Endometrium (tissue), 2 donors: ENCODE results near the gene C4B.
"Not testable (repeated sequence)": the region's sequence is repeated elsewhere in the genome, so short reads cannot be mapped to it uniquely, and the experiment has no call there.

Experiments used
- FAIRE-seq: peaks from 2 replicates; lab custom pipeline; 2012; peaks lifted over from hg19 to GRCh38; lab: Jason Lieb, UNC
- donor health status: control.
- donor health status: control.

Gene C4B

DNA sequence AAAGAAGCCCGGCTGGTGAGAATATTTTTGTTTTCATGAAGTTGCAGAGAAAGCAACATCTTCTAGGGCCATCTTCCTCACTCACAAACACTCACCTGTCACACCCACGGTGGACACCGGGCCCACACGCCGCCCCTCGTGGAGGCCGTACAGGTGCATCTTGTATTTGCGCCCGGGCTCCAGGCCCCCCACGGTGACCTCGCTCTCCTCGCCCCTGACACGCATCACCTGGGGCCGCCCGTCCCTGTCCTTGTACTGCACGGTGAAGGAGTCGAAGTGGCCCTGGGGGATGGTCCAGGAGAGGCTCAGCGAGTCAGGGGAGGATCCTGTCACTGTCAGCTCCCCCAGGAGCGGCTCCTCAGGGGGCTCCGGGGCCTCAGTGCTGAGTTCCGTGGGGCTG, 41.2 kb downstream of the C4B start:
- not testable (repeated sequence) for FAIRE-seq

DNA sequence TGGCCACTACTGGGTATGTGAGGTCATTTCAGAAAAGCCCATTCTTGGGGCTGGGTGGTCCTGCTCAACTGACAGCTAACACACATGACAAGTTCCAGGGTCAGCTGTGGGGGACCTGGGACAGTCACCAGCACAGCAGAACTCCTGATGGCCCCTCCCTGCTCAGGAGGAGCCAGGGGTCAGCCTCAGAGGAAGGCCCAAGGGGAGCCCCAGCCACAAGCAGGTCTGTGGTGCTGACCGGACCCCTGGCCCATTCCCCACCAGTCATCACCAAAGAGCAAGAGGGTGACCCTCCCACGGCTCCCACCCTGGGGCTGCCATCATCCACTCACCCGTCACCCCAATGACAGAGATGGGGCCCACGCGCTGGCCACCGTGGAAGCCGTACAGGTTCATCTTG, 41.7 kb downstream of the C4B start:
- FAIRE-seq = no peak

DNA sequence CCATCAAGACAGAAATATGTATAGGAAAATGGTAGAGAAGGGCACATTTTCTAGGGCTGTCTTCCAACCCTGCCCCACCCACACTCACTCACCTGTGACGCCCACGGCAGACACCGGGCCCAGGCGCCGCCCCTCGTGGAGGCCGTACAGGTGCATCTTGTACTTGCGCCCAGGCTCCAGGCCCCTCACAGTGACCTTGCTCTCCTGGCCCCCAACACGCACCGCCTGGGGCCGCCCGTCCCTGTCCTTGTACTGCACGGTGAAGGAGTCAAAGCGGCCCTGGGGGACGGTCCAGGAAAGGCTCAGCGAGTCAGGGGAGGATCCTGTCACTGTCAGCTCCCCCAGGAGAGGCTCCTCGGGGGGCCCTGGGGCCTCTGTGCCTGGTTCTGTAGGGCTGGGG, 43.4 kb downstream of the C4B start:
- FAIRE-seq = no peak

DNA sequence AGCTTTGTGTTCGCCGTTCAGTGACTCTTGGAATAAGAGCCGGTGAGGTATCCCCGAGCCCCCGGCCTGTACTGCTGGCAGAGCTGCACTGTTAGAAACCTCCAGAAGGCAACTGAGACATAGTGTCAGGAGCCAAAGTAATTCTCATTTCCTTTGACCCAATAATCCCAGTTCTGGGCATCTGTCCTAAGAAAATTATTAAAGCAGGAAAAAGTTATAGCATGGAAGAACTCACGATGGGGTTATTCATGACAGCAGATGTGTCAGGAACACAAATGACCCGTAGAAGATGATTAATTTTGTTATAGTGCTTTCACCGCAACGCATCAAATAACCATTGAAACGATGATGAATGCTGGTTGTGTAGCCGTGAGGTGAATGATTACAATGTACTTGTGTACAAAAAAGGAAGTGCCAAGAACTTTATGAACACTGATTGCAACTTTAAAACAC, 43.9 kb downstream of the C4B start:
- no peak for FAIRE-seq

DNA sequence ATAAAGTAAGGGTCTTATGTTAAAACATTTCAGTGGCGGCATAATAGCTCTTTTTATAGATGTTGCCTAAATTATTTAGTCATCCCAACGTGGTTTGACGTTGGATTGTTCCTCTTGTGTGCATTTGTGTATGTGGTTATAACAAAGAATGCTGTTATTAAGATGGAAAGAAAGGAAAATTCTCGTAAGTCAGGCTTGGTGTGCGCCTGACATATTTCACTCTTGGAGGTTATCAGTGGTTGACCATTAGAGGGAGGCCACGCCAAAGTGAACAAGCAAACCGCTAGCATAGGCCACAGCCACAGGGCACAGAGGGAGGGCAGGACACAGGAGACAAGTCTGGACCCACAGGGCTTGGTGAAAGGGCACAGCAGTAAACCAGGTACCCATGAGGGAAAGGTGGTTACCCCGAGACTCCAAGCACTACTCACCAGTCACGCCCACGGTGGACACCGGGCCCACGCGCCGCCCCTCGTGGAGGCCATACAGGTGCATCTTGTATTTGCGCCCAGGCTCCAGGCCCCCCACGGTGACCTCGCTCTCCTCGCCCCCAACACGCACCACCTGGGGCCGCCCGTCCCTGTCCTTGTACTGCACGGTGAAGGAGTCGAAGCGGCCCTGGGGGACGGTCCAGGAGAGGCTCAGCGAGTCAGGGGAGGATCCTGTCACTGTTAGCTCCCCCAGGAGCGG, 46.5 kb downstream of the C4B start:
- no peak for FAIRE-seq

DNA sequence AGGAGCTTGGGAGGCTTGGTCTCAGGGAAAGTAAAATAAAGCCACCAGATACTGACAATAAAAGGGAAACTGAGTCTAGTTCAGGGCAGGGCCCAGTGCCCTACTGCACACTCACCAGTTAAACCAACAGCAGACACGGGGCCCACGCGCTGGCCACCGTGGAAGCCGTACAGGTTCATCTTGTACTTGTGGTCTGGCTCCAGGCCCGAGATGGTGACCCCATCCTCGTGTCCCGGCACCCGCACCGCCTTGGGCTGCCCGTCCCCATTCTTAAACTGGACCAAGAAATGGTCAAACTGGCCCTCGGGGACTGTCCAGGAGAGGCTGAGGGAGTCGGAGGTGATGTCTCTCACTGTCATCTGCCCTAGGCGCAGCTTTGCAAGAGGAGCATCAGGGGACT, 50.1 kb downstream of the C4B start:
- no peak for FAIRE-seq

DNA sequence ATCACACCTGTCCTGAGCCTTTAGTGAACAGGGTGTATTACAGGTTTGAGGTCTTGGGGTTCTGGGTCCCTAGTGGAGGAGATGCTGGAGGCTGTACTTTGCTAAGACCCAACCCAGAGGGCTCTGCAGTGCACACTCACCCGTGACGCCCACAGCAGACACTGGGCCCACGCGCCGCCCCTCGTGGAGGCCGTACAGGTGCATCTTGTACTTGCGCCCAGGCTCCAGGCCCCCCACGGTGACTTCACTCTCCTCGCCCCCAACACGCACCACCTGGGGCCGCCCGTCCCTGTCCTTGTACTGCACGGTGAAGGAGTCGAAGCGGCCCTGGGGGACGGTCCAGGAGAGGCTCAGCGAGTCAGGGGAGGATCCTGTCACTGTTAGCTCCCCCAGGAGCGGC, 52.9 kb downstream of the C4B start:
- FAIRE-seq = not testable (repeated sequence)

DNA sequence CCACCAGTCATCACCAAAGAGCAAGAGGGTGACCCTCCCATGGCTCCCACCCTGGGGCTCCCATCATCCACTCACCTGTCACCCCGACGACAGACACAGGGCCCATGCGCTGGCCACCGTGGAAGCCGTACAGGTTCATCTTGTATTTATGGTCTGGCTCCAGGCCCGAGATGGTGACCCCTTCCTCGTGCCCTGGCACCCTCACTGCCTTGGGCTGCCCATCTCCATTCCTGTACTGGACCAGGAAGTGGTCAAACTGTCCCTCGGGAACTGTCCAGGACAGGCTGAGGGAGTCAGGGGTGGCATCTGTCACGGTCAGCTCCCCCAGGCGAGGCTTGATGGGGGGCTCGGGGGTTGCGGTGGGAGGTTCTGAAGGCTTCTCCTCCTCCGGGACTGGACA, 53.7 kb downstream of the C4B start:
- FAIRE-seq = not testable (repeated sequence)

DNA sequence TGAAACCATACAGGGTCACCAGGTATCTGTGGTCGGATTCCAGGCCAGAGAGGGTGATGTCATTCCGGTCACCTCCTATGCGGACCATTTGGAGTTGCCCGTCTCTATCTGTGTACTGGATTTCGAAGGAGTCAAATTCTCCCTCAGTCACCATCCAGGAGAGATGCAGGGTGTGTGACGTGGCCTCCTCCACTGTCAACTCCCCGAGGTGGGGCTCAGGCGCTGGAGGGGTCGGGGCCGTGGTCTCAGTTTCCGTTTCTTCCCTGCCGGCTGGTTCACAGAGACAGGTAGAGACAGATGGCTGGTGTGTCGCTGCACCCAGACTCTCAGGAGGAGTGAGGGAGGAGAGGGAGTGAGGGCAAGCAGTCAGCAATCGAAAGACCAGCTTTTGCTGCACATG, 54.3 kb downstream of the C4B start:
- no peak for FAIRE-seq

DNA sequence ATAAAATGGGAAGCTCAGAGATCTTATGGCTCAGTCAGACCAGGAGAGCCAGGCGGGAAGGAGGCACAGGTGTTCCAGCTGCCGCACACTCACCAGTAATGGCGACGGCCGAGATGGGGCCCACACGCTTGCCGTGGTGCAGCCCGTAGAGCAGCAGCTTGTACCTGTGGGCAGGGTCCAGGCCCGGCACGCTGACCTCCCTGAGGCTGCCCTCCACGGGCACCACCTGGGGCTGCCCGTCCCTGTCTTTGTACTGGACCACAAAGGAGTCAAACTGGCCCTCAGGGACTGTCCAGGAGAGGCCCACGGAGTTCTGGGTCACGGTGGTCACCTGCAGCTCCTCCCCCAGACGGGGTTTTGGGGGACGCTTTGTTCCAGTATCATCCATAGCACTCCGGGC, 54.9 kb downstream of the C4B start:
- no peak for FAIRE-seq

DNA sequence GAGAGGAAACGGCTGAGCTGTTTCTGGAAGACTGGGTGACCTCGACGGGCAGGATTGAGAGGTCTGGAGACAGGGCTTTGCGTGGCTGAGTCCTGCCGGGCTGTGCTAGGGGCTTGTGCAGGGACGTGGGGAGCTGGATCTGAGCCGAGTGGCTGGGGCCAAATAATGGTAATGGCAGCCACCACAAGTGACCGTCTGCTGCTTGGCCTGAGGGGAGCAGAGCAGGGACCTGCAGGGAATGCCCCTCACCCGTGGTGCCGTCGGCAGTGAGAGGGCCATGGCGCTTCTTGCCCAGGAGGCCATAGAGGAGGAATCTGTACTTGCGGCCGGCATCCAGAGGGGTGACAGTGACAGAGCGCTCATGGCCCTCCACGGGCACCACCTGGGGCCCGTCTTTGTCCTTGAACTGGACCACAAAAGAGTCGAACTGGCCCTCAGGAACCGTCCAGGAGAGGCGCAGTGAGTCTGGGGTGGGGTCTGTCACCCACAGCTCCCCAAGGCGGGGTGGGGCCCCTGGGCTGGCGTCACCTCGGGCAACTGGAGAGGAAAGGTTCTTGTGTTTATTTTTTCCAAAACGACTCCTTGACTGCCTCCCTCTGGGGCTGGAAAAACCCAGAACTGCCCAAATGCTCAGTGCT, 55.4 kb downstream of the C4B start:
- FAIRE-seq = no peak

DNA sequence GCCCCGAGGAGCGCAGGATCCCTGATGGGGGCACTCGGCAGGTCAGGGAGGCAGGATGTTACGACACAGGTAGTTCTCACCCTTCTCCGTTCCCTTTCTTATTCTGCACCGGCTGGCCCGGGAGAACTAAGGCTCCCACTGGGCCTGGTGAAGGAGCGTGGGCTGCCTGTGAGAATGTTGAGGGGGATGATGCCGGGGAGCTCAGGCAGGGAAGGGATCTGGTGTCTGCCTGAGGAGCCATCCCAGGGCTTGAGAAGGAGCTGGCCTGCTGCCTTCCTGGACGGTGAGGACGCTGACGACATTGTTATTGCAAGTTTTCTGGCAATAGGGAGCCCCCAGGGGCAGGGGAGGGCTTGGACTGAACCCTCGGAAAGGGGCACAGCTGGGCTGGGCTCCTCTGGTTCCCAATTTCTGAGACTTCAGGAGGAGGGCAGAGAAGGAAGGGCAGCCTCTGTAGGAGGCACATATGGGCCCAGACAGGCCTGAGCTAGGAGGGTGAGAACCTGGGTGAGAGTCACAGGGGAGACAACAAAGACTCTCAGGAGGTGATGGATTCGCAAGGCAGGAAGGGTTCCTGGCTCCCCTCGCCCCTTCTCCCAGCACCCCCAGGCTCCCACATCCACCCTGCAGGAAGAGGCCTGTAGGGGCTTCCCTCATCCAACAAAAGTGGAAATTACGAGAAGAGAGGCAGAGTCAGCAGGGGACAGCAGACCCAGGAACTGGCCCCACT, 56.4 kb downstream of the C4B start:
- no peak for FAIRE-seq

DNA sequence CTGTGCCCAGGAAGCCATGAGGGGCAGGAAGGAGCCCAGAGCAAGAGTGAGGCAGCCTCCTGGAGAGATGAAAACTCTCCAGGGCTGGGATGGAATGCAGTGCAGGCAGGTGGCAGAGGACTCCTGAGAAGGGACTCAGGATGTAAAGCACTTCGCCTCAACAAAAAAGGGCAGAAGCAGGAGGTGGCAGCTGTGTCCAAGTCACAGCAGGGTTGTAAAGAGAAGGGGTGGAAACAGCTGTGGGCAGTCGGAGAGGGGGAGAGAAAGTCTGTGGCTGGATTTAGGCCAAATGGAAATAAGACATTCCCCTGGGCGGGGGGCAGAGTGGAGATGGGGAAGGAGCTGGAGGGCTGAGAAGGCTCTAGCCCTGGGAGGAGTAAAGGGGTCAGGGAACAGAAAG, 58.5 kb downstream of the C4B start:
- FAIRE-seq = no peak

DNA sequence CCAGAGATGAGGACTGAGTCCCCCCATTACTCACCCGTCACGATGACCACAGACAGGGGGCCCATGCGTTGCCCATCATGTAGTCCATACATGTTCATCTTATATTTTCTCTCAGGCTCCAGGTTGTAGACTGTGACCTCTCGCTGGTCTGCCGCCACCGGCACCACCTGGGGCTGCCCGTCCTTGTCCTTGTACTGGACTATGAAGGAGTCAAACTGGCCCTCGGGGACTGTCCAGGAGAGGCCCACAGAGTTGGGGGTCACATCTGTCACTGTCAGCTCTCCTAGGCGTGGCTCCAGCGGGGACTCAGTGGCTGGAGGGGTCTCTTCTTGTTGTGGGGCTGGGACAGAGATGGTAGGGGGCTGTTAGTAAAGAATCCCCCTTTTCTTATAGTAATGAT, 59.0 kb downstream of the C4B start:
- no peak for FAIRE-seq

DNA sequence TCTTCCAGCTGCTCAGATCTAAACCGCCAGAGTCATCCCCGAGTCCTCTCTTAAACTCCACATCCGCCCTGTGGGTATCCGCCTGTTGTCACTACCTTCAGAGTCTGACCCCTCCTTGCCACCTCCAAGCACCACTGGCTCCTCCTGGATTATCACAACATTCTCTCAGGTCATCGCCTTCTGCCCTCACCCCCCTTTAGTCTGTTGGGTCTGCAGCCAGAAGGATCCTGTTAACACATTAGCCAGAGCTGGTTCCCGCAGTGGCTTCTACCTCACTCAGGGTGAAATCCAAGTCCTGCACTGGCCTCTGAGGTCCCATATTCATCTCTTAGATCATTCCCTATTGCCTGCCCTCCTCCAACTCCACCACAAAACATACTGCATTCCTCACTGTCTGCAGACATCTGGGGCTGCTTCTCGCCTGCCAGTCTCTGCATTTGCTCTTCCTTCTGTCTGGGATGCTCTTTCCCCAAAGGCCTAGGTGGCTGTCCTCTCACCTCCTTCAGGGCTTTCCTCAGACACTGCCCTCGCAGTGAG, 60.5 kb downstream of the C4B start:
- FAIRE-seq = no peak

DNA sequence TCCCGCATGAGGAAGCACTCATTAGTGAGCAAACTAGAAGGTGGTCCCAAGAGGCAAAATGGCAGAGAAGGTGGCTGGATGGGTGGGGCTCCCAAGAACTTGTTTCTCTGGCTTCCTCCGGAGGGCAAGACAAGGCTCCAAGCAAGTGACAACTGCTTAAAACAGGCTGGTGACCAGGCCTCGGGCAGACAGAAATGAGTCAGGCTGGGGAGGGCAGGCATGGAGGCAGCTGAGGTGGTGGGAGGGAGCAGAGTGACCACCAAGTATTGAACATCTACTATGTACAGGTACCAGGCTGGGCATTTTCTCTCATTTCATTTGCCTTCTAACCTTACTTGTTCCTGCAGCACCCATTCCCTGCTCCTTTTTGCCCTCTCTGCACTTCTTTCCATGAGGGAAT, 61.2 kb downstream of the C4B start:
- FAIRE-seq = no peak

DNA sequence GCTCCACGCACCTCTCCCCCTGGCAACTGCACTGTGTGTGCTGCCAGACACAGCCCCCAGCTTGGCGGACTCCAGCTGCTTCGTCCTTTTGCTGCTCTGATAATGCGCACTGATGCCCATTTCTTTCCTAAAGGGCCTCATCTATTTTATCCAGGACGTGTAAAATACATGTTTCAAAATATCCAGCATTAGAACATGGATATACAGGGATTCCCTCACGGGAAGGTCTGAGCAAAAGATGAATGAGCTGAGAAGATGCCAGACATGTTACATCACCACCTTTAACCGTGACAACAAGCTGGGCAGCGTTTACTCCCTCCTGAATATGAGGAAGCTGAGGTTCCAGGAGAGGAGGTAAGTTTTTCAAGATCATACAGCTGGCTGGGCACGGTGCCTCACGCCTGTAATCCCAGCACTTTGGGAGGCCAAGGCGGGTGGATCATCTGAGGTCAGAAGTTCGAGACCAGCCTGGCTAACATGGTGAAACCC, 61.8 kb downstream of the C4B start:
- no peak for FAIRE-seq

DNA sequence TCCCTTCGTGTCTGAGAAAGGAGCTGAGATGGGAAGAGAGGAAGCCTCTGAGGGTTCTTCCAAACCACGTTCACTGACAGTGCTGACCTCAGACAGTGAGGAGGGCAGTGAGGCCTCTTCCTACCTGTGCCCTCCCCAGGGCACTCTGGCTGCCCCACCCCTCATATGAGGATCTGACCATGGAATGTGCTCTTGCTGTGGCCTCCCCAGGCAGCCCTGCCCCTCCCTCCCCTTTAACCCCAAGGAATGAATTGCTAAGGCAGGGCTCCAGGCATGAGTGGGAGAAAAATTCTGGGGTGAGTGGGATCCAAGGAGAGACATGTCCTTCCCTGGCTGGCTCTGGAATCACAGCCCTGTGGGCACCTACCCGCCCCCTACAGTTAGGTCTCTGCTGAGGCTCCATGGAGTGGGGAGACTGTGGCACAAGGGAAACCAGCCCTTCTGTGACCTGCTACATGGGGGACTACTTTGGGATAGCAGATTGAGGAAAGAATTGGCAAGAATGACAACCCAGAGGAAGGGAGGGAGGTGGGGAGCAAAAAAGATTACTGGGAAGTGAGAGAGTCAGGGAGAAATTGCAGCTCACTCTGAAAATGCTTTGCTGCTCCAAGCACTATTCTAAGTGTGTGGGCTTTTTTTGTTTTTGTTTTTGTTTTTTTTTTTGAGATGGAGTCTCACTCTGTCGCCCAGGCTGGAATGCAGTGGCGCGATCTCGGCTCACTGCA, 65.1 kb downstream of the C4B start:
- FAIRE-seq = no peak

DNA sequence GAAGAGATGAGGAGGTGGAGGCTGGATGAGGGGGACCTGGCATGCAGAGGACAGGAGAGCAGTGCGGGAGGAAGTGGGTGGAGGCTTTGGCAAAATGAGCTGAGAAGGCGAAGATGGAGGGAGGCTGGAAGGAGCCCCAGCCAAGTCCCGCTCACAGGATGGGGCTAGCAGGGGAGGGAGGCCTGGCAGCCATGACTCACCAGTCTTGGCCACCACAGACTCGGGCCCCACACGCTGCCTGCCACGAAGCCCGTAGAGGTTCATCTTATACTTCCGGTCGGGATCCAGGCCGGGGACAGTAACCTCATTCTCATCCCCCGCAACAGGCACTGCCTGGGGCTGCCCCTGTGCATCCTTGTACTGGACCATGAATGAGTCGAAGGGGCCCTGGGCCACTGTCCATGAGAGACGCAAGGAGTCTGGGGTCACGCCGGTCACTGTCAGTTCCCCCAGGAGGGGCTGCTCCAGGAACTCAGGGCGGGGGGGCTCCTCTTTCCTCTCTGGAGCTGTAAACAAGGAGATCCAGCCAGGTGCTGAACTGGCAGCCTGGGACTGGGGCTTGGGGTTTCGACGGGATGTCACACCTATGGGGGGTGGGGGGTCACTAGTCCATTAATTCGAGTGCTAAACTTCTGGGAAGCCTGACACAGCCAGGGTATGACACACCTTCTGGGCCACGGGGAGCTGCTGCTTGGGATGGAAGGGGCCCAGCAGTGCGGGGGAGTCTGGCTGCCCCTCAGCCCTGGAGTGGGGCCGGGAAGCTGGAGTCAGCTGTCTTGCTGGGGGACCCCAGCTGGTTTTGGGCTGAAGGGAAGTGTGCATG, 66.8 kb downstream of the C4B start:
- no peak for FAIRE-seq

DNA sequence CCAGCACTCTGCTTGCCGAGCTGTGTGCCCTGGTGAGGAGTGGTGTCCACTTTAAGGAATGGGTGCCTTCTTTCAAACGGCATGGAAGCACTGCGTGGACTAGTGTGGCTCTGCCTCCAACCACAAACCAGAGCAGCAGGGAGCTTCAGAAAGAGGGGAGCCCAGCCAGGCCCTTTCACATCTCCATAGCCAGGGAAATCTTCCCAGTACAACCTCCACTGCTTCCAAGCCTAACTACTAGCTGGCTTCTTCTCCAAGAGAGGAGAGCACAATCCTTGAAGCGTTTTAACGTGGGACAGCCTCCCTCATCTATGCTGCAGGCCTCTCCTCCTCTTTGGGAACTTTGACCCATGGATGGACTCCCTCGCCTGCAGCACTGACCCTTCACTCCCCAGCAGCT, 67.9 kb downstream of the C4B start:
- no peak for FAIRE-seq

DNA sequence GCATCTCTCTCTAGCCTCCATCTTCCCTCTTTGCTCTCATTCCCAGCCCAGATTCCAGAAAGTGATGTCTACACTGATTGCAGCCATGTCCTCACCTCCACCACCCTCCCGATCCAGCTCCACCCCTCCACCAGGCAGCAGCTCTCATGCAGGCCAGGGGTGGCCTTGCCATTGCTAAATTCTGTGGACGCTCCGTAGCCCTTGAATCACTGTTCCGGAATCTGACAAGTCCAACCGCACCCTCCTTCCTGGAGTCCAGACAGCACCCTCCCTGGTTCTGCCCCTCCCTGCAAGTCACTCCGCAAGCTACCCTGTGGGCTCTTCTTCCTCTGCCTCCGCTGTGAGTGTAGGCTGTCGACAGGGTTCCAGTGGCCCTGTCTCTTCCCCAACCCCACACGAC, 68.3 kb downstream of the C4B start:
- no peak for FAIRE-seq
